Glomerular visceral epithelial cell (primary cell): ENCODE measurements around the gene KIF12.
A peak's percentile ranks its signal among the peaks of the same experiment; 100 is the strongest.

Experiments used
- DNase-seq: peaks from one replicate; pipeline ENCODE4 v3.0.0-alpha.2; 2016; ENCODE audit errors: extremely low spot score

The KIF12 gene

DNA sequence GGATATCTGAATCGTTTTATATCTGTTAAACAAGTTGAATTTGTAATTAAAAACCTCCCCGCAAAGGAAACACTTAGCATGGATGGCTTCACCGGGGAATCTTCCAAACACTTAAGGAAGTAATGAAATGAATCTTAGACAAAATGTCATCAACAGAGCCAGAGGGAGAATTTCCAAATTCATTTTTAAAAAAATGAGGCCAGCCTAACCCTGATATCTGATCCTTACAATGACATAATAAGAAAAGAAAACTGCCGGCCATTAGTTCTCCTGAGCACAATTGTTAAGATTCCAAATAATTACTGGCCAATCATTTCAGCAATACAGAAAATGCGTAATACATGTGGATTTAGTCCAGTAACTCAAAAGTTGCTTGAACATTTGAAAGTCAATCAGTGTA is 6.1 kb upstream of the KIF12 start:
- no peak for DNase-seq

DNA sequence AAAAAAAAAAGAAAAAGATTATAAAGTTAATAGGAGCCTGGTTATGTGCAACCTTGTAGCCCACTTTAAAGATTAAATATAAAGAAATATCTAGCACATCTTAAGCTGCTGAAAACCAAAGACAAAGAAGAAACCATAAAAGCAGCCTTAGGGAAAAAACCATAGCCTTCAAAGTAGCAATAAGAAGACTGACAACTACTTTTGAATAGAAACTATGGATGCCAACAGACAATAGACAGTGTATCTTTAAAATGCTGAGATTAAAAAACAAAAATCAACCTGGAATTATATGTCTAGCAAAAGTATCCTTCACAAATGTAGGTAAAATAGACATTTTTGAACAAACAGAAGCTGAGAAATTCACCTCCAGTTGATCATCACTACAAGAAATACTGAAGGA is 3.4 kb upstream of the KIF12 start:
- no peak for DNase-seq

DNA sequence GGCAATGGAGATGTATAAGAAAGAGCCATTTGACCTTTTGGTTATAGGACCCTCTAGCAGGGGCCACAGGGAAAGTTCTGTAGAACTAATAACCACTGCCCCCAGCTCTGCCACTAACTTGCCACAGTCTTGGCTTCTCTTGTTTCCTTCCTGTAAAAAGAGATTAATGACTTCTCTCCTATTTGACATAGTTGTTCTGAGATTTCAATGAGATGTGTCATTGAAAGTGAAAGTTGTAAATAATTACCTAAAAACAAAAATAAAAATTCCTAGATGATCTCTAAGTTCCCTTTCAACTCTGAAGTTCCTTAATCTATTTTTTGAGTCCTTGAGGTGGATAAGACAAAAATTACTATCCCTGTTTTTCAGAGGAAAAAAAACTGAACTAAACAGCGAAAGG is 1.4 kb upstream of the KIF12 start:
- DNase-seq, result no peak

DNA sequence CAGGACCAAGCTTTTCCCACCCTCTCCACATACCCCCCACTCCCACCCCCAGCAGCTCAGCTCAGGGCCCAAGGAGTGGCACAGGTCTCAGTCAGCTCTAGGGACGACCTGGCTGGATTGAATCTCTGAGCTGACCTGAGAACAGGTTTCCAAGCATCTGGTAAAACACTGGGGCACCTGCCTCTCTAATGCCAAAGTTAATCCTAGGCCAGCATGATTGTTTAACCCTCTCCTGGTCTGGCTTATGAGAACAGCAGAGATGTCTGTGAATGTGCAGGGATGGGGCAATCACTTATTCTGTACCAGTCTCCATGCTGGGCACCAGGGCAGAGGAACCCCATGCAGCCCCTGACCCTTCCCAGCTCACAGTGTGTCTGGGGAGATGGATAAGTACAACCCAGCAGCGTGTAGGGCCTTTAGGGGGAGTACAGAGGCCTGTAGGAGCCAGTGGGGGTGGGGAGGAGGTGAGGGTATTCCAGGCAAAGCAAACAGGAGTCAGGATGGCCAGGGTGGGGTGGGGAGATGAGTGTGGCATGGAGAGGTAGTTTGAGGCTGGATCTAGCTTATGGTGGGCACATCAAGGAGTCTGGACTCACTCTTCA is 678 bp upstream of the KIF12 start:
- no peak for DNase-seq

DNA sequence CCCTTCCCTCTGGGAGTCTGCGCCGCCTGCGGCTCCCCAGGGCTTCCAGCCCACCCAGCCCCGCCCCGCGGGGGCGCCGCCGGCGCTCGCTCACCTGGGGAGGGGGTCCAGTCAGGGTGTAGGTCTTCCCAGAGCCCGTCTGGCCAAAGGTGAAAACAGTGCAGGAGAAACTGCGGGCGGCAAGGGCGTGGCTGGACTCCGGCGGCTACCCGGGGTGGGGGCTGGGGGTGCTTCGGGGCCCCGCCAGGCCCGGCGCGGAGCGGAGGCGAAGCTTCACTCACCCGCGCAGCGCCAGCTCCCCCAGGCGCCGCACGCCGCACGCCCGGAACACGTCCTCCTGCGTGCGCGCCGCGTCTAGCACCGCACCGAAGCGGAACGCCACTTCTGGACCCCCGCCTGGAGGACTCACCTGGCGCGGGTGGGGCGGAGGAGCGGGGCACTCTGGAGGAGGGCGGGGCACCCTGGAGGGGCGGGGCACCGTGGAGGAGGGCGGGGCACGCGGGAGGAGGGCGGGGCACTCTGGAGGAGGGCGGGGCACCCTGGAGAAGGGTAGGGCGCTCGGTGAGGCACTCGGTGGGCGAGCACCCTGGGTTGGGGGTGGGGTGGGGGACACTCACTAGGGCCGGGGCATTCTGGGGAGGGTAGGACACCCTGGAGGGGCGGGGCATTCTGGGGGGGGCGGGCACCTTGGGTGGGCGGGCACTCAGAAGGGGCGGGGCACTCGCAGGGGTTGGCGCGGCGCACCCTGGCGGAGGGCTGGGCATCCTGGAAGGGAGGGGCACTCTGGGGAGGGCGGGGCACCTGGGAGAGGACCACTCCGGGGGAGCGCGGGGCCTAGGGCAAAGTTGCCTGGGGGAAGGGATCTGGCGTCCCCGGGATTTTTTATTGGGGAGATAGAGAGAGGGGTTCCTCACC is 814 bp downstream of the KIF12 start:
- DNase-seq, result peak; percentile 78

DNA sequence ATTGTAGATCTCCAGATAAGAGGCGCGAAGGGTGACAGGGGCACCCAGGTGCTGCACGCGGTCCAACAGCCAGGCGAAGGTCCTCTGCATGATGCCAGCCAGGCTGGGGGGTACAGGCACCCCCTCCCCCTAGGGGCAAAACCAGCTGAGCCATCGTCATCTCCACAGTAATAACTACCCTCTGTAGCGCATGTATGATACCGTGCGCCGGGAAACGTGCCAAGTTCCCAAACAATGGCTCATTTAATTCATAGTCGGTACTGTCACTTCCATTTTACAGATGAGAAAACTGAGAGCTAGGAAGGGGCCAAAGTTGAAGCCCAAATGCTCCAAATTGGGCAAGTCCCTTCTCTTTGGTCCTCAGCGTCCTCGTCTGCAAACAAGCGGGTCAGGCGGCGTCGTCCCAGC is 1.5 kb downstream of the KIF12 start:
- no peak for DNase-seq

DNA sequence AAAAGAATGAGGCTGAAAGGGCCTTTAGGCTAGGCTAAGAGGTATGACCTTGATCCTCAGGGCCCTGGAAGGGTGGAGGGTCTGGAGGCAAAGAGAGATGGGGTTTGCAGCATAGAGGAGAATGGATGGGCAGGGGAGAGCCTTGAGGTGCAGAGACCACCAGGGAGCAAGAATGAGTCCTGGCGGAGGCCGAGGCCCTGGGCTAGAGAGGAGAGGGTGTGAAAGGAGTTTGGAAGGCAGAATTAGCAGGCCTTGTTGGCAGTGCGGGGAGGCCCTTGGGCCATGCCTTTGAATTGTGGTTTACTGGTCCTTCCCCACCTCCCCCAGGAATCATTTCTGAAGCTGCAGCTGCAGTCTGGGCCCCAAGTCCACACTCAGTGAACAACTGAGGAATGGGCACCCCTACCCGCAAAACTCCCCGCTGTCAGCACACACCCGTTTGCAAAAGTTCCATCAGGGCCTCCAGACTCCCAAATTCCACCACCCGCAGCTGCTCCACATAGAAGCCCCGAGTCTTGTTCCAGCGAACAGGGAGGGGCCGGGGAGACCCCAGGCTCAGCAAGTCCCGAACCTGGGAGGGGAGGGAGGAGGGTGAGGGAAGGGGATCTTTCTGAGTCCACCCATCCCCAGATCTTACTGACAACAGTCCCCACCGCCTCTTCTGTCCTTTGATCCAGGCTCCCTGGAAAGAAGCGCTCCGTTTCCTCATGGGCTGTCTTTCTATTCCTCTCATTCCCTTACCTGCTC is 2.1 kb downstream of the KIF12 start:
- no peak for DNase-seq

DNA sequence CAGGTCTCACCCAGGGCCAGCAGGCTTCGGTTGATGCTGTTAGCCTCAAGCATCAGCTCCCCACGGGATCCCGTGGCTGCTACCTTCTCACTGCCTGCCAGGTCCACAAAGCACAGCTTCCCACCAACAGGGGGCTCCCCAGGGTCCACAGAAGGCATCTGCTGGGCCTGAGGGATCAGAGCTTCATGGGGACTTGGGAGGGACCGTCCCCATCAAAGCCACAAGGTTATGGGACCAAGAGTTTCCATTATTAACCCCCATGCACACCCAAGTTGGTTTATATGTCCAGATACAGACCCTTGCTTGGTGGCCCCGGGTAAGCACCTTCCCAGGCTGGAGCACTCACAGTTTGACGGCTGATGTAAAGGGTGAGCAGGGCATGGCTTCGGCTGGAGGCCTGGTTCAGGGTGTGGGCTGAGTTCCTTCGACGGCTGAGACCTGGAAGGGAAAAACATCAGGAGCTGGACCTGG is 3.0 kb downstream of the KIF12 start:
- no peak for DNase-seq

DNA sequence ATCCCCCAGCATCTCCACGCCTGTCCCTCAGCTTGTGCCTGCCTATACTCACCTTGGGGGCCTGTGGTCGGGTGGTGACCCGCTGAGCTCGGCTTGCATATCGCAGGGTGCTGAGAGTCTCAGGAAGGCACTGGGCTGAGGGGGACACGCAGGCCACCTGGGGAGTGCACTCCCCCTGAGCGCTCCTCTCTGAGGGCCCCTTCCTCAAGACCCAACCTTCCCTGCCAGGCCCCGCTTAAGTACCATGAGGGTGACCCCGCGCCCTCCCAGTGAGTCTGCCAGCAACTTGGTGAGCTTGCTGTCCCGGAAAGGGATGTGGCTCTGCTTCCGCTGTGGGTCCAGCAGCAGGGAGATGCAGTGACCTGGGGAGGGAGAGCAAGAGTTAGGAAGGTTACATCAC is 4.1 kb downstream of the KIF12 start:
- DNase-seq, result no peak

DNA sequence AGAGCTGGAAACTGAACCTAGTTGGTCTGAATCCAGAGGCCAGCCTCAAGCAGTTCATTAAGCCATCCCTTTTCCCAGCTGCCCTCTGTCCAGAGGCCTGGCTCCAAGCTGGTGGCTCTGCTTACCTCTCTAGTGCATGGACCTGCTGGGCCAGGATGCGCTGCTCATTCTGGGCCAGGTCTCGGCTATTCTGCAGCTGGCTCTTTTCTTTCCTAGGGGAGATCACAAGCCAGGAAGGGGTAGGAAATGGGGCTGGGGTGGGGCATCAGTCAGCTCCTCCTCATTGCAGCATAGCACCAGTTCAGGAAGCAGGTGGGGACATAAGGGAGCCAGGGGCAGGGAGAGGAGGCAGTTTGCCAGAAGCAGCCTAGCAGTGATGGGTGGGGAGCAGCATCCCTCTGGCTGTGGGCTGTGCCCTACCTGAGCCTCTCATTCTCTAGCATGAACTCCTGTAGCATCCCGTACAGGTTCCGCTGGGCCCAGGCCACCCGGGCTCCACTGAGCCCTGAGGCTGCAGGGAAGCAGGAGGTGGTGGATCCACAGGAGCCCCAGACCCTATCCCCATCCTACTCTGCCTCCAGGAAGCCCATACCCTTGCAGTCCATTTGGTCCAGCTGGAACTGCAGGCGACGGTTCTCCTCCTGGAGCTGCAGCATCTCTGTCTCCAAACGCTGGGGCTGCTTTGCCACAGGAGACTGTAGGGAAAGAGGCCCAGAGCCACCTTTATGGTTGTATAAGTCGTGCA is 5.2 kb downstream of the KIF12 start:
- no peak for DNase-seq

DNA sequence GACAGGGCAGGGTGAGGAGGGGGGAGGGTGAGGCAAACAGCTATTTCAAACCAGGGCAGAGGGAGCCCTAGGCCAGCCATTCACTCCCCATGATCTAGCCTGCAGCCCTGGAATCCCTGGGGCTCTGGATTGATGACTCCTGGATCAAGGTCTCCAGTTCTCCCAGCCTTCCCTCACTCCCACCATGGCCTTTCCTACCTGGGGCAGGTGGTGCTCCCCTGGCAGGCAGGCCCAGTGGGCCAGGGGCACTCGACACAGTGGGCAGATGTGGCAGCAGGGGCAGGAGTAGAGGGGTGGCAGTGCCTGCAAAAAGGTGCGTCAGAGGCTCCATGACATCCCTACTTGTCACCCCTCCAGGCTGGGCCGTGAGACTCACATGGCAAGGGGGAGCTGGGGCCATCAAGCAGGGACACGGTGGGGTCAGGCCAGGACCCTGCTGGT is 6.0 kb downstream of the KIF12 start:
- no peak for DNase-seq

DNA sequence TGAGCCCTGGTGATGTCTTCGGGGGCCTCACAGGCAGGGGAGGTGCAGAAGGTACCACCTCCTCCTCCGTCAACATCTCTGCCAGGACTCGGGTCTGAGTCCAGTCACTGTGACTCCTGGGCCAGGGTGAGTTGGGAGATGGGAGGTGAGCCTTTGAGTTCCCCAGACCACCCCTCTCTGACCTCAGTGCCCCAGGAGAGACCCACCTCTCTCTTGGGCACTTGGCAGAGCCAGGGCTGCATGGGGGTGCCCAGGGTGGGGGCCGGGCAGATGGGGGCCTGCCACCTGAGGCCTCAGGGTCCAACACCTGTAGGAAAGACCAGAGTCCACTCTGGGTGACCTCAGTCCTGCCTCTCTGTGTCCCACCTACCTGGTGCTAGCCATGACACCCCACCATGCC is 6.8 kb downstream of the KIF12 start:
- no peak for DNase-seq

DNA sequence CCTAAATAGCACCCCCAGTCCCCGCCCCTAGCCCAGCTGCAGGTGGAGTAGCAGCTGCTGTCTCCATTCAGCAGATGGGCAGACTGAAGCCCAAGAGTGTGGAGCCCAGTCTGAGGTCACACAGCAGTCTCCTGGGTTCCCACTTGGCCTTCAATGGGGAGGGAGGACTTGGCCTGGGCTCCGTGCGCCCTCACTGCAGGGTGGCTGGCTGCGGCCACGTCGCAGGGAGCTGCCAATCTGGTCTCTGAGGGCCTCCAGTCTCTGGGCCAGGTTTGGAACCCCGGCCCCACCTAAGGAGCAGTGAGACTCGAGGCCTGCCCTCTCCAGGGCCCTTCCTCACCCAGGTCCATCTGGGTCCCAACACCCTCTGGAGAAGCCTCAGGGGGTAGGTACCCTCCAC is 7.4 kb downstream of the KIF12 start:
- DNase-seq, result no peak

DNA sequence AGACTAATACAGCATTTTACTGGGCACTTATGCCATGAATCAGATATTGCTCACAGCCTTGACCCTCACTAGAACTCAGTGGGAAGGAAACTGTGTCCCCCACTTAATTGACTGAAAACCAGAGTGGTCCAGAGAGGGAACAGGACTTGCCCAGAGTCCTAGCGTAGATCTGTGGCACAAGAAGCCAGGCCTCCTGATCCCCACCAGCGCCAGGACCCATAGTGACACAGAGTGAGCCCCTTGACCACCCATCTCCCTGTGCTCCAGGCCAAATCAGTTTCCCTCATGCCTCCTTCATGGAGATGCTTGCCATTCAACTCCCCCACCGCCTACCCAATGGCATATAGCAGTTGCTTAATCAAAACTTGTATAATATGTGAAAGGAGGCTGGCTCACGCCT is 8.3 kb downstream of the KIF12 start:
- DNase-seq, result no peak

DNA sequence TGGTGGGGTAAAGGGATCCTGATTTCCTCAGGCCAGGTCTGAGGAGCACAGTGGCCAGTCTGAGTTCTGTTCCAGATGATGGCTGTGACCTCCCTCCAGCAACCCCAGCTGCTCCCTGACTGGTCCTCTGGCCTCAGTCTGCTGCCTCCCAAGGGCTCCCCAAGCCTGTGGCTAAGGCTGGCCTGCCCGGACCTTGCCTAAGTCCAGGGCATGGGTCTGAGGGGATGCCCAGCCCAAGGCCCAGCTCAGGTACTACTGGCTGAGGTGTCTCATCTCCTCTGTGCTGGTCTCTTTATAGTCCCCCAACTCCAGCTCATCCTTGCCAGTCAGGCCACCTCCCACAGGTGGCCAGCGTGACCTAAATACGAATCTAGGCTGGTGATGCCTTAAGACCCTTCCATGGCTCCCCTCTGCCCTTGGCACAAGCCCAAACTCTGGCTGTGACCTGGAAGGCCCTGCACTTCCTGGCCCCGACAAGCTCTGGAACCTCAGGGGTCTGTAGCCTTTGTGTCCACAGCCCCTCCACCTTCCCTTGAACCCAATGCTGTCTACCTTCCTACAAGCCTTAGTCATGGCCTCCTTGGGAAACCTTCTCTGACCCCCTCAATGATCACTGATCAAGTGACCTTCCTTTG is 9.8 kb downstream of the KIF12 start:
- DNase-seq, result no peak

DNA sequence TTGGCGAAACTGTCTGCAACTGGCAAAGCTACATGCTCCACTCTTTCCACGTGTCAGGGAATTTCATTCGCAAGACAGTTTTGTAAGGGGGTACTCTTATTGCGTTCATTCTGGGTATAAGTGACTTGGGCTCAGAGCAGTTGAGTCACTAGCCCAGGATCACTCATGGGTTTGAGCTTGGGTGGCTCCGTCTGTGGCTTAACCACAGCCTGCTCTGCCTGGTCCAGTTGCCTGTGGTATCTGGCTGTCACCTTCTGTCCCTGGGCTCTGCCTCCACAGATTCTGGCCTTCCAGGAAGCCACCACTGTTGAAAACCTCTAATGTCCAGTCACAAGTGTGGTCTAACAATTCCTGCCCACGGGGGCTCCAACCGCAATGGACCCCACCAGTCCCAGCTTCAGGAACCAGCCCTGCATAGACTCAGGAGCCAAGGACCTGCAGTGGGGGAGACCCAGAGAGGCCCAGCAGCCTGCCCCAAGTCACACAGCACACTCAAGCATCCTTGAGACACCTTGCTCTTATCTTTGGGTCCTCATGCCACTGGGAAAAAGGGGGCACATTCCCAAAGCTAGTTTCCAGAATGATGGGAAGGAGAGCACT is 10.4 kb downstream of the KIF12 start:
- no peak for DNase-seq

DNA sequence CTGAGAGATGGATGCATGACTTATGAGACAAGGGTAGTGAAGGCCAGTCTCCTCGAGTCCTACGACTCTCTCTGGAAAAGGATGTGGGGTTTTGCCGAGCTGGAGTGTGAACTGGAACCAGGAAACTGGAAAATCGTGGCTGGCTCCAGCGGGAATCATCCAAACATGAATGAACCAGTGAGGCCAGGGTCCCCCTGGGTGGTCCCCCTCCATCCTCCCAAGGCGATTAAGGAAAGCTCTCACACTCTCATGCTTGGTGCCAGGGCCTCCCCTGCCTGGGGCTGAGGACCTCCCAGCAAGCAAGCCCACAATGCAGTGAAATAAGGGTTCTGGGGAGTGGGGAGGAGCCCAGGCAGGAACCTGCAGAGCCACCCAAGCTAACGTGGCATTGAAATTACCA is 11.4 kb downstream of the KIF12 start:
- DNase-seq, result no peak

DNA sequence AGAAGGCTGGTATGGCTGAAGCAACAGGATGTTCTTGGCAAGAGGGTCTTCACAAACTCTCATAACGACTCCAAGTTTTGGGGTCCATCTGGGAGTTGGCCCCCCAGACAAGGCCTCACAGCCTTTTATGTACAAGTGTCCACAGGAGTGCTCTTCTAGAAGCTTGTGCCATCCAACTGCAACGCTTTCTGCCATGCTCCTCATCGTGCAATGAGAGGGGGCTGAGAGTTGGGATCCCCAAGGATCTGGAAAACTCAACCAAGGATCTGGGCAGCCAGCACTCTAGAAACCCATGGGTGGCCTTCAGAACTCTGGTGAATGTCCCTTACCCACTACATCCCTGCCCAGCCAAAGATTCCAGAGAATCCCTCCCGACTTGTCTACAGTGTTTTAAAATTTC is 12.5 kb downstream of the KIF12 start:
- DNase-seq, result no peak

DNA sequence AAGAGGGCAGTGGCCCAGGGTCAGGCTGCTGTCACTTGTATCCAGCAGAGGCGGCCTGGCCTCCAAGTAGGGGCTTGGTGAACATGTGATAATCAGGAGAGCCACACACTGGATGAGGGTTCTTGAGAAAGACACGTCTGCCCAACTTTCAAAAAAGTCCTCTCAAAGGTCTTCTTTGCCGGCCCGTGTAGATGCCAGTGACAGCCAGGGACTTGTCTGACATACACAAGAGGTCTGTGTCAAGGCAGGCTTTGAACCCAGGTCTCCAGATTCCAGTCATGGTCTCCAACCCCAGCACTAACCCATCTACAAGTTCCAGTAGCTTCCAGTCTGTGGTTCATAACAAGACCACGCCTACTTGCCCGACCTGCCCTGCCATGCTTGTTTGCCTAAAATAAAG is 13.1 kb downstream of the KIF12 start:
- no peak for DNase-seq

DNA sequence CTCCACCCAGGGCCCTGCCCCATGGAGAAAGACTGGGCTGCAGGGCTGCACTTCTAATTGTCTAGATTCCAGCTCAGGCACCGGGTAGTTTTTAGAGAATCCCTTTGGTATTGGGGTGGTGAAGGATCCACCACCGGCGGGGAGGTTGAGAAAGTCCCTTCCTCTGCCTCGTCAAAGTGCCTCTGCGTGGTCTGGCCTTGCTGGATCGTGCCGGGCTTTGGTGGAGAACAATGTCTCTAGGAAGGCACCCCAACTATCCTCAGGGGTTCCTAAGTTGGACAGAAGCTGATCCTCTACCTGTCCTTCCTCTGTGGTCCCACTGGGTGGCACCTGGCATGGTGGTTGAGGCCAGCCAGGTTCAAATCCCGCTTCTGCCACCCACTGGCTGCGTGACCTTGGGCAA is 13.7 kb downstream of the KIF12 start:
- DNase-seq, result no peak
